Activated CD8-positive, alpha-beta memory T cell treated with anti-CD3 and anti-CD28 coated beads, Interleukin-2, amount 50 U/mL, for 24 hours (primary cell): ENCODE results near the gene AUH.

Experiments used
- DNase-seq: peaks from one replicate; pipeline ENCODE4 v3.0.0-alpha.2; 2020; ENCODE audit errors: extremely low read depth

Gene AUH

DNA sequence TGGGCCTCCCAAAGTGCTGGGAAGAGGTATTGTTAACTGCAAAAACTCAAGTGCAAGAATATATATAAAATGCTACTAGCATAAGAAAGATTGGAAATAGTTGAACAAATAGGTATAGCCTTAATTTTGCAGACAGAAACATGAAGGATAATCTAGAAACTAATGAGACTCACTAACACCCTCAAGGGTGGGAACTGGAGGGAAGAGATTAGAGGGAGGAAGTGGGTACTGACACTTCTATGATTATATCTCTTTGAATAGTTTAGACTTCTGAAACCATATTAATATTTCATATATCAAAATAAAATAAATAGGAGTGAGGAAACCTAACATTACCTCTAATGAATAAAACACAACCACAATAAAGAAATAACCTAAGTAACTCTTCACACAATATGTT, 23.0 kb downstream of the AUH start:
- no peak for DNase-seq

DNA sequence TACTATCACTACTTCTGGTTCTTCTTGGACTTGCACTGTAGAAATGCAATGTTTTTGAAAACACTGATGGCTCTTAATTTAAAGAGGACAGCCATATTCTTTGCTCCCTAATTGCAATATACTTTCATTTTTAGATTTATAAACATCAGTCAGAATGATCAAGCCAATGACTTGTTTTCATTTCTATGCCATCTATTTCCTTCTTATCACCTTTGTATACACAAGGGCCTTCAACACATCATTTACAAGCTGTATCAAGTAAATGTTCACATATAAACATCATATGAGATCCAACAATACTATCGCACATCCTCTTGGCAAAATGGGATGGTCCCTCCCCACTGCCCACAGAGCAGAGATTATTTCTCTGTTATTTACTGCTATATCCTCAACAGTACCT, 24.9 kb downstream of the AUH start:
- no peak for DNase-seq

DNA sequence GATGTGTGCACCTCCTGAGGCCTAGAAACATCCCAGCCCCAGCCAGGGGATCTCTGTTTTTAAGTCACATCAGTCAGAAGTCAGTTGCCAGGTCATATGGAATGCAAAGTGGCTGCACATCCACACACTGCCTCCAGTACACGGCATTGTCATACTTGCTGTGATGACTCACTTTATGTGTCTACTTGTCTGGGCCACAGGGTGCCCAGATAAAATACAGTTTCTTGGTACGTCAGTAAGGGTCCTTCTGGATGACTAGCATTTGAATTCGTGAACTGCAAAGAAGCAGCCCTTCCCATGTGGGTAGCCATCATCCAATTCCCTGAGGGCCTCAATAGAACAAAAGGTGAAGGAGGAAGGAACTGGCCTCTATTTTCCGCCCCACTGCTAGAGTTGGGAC, 27.7 kb downstream of the AUH start:
- DNase-seq, result no peak

DNA sequence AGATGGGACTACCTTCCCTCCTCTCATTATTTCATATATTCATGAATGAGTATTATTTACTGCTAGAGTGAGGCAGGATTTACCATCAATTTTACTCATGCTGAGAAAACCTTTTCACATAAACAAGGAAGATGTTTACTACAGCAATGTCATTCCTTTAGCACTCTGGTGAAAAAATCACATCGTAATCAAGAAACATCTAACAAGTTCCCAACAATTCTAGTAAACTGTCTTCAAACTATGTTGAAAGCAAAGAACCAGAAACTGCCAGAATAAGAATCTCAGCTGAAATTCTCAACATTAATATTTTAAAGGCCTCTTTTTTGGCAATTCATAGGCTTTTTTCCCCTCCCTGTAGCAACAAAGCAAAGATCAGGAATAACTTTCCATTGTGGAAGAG, 28.2 kb downstream of the AUH start:
- DNase-seq, result no peak

DNA sequence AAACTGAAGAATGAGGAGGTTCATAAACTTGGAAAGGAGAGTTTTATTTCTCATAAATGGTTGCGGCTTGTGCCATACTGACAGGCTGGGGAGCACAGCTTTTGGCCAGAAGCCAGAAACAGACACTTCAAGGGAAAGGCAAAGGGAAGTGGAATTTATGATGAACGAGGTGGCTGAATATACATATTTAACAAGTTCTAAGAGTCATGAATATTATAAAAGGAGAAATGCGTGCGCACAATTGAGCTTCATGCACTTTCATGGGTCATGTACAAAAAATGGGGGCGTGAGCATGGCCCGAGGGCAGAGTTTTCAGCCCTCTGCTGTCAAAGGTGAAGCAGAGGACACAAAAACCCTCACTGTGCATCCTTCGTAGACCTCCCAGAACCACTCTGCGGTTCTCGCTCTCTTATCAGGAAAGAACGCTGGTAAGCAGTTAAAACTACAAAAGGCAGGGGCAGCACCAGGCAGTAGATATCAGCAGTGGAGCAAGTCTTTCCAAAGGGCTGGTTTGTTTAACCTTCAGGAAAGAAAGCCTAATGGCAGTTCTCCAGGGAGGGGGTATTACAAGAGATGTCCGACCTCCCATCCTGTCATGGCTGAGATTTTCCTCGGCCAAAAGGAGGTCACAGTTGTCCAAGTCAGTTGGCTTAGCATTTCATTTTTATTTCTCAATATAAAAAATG, 29.0 kb downstream of the AUH start:
- DNase-seq, result no peak

DNA sequence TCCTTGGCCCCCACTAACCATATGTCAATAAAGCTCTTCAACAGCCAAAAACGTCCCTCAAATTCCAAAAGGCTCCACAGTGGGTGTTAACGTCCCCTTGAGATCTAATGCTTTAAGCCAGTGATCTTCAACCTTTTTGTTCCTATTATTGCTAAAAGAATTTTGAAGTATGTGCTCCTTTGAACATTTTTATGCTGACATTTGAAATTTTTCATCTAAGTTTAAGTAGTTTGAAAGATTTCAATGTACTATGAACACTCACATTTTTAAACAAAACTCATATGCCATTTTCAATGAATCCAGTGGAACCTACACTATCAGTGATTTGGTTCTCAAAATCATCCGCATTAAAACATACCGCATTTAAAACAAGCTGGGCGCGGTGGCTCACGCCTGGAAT, 29.9 kb downstream of the AUH start:
- DNase-seq, result no peak

DNA sequence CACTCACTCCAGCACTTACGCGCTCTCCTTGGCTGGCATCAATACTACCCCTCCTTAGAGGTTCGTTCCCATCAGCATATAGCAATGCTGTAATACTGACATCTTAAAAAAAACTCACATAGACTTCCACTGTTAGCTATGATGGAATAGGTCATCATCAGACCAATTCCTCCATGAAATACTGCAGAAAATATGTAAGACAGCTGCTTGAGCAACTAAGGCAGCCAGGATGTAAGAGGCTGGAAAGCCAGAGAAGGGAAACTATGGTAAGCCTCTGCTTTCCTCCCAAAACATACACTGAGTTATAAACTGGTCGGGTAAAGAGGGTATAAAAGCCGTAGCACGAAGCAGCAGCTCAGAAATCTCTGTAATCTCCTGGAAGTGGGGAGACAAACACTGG, 33.5 kb downstream of the AUH start:
- DNase-seq, result no peak

DNA sequence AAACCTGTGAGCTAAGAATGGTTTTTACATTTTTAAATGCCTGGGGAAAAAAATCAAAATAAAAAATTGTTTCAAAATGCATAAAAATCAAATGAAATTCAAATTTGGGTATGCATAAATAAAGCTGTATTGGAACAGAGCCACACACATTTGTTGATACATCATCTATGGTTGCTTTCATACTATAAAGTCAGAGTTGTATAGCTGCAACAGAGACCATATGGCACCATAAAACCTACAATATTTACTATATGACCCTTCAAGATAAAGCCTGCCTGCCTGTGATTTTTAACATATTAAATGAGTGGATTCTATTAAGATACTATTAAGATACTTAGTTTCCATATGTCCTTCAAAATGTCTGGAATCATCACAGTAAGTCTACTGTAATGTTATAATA, 40.0 kb downstream of the AUH start:
- no peak for DNase-seq

DNA sequence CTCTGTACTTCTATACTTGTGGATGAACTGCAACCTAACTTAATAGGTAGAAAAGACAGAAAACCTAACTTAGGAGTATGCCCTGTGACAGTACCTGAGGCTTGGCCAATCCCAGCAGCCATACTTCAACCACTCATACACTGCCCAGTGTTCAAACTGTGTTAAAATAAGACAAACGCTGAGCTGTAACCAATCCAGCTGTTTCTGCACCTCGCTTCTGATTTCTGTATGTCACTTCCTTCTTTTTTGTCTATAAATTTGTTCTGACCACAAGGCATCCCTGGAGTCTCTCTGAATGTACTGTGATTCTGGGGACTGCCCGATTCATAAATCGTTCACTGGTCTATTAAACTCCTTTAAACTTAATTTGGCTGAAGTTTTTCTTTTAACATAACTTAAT, 41.4 kb downstream of the AUH start:
- no peak for DNase-seq

DNA sequence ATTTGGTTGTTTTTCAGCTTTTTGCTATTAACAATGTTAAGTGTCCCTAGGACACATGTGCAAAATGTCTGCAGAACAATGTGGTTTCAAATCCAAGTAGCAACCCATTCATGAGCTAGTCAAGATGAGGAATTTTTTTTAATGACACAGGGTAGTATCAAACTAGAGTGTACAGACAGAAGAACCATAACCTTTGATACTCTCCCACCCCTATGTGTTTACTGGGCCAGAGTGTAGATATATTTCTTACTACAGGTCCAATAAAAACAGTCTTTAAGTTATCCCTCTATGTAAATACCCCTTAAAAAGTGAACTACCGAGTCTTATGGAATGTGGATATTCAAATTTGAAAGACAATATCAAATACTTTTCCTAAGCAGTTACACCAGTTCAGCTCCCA, 45.6 kb downstream of the AUH start:
- DNase-seq, result no peak

DNA sequence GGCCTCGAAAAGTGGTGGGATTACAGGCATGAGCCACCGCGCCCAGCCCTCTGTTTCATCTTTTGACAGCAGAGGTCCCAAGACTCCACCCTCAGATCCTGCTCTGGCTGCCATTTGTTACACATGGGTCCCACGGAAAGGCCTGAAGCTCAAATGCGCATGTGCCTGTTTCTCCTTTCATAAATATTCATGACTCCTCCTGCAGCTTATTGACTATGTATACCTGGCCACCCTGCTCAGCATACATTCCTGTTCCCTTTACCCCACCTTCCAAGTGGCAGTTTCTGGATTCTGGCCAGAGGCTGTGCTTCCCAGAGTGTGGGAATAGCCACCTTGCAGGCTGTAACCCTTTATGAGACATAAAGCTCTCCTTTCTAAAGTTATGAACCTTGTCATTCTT, 46.5 kb downstream of the AUH start:
- no peak for DNase-seq

DNA sequence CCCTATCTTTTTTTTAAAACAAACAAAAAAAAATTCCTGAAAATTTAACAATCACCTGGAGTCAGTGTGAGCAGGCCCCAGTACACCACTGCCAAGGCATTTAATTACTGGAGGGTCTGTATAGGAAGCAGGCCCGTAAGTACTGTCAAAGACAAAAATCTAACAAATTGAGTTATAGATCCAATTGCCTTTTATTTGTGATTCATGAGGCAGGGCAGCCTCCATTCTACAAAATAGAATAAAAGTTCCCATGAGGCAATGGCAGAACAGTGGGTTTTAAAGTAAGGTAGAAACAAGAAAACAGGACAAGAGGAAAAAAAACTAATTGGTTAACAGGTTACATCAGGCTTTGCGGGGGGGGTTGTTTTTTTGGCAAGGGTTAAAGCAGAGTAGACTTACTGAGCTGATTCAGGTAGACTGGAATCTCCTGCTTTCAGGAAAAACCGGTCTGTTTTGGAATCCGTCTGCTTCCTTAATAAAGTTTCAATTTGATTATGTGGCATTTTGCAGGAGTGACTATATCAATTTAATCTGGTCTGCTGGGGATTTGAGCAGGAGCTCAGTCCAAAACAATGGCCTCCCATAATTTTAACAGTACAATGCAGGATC, 48.9 kb downstream of the AUH start:
- DNase-seq, result no peak

DNA sequence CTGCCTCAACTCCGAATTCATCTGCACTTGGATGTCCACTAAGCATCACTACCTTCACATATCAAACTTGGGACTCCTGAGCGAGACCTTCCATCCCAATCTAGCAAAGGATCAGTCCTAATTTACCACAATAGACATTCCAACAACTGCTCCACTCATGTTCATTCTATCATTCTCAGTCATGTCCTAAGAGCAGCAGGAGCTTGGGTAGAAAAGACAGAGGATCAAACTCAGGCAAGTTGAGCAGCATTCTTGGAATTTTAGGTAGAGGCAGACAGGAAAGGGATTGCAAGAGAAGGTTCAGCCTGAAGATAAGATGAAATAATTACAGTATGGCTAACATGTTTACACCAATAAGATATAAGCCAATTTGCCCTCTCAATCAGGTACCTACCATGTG, 51.7 kb downstream of the AUH start:
- DNase-seq, result no peak

DNA sequence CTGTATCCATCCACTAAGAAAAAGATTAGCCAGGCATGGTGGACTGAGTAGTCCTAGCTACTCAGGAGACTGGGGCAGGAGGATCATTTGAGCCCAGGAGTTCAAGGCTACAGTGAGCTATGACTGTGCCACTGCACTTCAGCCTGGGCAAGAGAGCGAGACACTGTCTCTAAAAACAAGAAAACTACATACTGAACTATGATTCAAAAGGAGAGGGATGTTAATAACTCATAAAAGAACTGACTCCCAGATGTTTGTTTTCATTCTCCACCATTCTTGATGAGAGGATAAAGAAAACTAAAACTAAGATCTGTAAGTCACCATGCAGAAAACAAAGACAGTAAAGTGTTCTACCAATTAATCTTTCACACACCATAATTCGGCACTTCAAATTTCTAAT, 53.5 kb downstream of the AUH start:
- no peak for DNase-seq

DNA sequence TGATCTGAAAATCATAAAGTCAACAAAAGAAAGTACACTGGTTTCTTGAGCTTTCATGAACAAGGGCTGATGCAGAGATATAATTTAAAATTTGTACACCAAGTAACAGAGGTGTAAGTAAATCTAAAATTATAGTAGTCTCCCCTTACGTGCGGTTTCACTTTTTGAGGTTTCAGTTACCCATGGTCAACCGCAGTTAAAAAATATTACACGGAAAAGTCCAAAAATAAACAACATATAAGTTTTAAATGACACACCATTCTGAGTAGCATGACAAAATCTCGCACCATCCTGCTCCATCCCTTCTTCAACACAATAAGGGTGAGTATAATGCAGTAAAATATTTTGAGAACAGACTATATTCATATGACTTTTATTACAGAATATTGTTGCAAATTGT, 54.4 kb downstream of the AUH start:
- DNase-seq, result no peak

DNA sequence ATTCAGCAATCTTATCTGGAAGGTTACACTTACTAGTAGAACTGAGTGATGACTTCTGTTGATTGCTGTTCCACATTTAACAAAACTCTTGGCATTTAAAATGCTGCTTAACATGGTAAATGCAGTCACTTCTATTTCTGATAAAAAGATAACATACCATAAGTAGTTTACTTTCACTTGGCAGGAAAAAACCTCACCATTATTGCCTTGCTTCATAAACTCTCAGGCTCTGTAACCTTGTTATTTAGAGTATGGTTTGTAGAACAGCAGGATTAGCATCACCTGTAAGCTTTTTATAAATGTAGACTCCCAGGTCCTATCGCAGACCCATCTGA, 55.5 kb downstream of the AUH start:
- DNase-seq, result no peak

DNA sequence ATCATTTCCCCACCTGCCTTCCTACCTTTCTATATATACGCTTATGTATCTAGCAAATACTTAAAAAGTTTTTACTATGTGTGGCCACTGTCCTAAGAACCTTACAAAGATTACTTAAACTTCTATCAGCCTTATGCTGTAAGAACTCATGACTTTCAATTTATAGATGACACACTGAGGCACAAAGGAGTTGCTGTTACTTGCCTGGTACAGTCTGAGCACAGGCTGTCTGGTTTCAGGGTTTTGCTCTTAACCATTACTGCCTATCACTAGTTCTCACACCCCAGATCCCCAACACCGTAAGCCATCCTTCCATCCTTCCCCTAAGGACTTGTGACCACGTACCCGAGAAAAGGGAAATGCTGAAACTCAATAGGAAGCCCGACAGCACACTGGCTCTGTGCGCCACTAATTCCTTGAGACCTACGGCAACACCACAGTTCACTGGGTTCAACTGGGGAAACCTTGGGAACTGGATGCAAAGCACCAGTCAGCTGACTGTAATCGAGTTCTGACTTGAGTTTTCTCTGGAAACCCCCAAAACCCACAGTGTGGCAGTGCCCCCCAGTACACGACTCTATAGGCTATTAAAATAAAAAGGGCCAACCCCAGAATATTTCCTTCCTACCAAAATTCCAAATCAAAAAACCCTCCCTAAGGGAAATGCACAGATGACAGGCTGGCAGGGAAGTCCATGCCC, 56.0 kb downstream of the AUH start:
- DNase-seq, result no peak

DNA sequence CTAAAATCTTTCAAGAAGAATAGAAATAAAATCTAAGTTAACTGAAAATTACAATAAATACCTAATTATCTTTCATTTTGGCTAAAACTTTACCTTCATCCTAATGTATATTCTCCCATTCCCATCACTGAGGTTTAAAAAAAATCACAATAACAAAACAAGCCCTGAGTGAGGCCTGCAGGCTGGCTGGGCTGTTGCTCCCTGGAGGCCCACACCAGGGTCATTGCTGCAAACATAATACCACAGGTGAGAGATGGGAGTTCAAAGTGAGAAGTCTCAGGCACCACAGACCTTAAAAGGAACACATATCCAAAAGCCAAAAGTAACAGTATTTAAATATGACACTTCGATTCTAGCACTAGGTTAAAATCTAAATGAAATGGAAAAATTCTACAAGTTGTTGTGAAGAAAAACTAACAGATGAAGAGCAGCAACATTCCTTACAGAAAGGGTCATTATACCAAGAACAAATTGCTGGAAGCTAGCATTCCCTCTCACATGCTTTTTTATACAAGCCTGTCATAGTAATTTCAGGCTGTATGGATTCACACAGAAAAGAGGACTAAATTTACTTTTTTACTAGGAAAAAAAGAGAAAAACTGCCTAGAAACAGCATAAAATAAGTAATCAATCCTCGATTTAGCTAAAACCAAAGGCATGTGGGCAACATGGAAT, 57.8 kb downstream of the AUH start:
- DNase-seq, result no peak

DNA sequence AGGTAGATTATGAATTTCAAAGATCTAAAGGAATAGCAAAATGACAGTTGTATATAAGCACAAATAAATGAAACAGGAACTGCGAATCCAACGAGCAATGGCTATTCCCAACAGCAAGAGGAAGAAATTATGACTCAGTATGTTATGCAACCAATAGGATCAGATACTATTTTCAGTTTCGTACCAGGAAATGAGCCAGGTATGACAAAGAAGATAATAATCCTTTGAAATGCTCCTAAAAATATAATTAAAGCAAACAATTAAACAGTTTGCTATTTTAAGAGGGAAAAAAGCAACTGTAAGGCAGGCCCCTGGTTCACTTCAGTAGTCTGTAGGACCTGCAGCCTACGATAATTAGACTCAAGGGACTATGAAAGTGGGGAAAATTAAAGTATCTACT, 58.9 kb downstream of the AUH start:
- no peak for DNase-seq

DNA sequence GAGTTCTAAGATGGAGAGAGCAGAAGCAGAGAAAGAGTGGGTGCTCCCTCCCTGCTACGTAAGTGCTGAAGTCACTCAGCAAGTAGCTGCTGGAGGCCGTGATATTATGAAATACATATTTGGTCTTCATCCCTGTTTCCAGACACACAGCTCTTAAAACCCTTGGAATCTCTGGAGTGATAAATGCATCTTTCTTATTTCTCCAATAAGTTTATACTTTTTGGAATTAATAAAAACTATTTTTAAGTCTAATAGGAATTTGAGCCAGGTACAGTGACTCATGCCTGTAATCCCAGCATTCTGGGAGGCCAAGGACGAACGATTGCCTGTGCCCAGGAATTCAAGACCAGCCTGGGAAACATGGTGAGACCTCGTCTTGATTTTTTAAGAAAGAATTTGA, 60.6 kb downstream of the AUH start:
- no peak for DNase-seq

DNA sequence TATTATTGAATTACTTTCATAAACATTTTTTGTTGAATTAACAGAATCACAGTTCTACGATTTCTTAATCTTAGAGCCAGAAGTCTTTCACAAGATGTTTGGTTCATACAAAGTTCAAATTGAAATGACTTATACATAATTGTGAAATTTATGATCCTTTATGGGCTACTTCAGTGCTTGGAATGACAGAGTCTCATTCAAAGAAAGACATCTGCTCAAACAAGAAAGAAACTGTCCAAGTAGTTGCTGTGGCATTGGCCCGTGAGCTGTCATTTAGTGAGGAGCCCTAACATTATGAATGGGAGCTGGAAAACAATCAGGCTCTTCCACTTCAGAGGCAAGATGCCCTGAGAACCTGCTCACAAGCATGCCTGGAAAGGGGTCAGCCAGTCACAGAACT, 63.4 kb downstream of the AUH start:
- DNase-seq, result no peak

DNA sequence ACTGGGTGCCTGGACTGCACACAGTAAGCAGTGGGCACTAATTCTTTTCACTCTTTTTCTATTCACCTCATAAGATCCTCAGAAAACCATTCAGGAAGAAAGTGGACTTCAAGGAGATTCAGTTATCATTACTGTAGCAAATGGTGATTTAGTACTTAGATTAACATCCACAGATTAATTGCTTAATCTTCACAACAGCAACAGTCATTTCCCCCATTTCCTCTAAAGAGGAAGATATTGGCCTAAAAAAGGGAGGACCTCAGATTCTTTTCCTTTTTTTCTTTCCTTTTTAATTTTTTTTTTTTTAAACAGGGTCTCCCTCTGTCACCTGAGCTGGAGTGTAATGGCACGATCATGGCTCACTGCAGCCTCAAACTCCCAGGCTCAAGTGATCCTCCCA, 64.4 kb downstream of the AUH start:
- DNase-seq, result no peak

DNA sequence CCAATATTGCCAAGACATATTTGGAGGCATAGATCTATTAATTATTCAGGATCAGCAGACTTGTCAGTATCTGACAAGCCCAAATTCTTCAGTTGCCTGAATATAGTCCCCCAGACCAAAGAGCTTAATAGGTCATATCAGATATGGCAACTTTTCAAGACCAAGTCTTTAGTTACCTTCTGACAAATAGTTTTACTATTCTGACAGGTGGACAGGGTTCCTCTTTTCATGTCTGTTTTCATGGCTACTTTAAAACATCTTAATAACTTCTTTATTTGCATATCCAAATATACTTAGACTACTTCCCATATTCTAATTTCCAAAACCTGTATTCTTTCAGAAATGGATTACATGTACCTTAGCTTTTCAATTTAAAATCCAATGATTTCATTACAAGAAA, 65.4 kb downstream of the AUH start:
- no peak for DNase-seq
